Karpas-422 (cell line): ENCODE measurements around the gene NOP53. TPM values are rescaled to one million over a fixed set of nuclear protein-coding genes. Genes with fewer than 3 reads are reported as not detected.

Experiments
- DNase-seq: peaks from one replicate; pipeline ENCODE4 v3.0.0-alpha.2; 2015
- H2AFZ ChIP-seq: fragments of 200-600 bp; sonication (generic); 2 replicates; pipeline ENCODE4 v1.6.1; 2014; ENCODE audit warnings: antibody characterized with exemption, low read length, mixed read lengths
- H3K27ac ChIP-seq: fragments of 200-600 bp; sonication (generic); 2 replicates; pipeline ENCODE4 v1.5.1; 2014; ENCODE audit warnings: mild to moderate bottlenecking, low read length, moderate library complexity
- H3K27me3 ChIP-seq: fragments of 200-600 bp; sonication (generic); 2 replicates; pipeline ENCODE4 v1.6.1; 2014; ENCODE audit warnings: low read length, mixed read lengths
- H3K36me3 ChIP-seq: fragments of 200-600 bp; sonication (generic); 2 replicates; pipeline ENCODE4 v1.6.1; 2014; ENCODE audit warnings: low read length, mixed read lengths; ENCODE audit not compliant: insufficient read depth
- H3K4me1 ChIP-seq: fragments of 200-600 bp; sonication (generic); 2 replicates; pipeline ENCODE4 v1.6.1; 2014; ENCODE audit warnings: mild to moderate bottlenecking, low read length, mixed read lengths
- H3K4me2 ChIP-seq: fragments of 200-600 bp; sonication (generic); 2 replicates; pipeline ENCODE4 v1.6.1; 2014; ENCODE audit warnings: low read length, low read depth, mild to moderate bottlenecking; ENCODE audit not compliant: poor library complexity, severe bottlenecking
- H3K4me3 ChIP-seq: fragments of 200-600 bp; sonication (generic); 2 replicates; pipeline ENCODE4 v1.5.1; 2014; ENCODE audit warnings: mild to moderate bottlenecking, antibody characterized with exemption, low read length, mixed read lengths
- H3K79me2 ChIP-seq: fragments of 200-600 bp; sonication (generic); 2 replicates; pipeline ENCODE4 v1.6.1; 2014; ENCODE audit warnings: mild to moderate bottlenecking, low read length, mixed read lengths
- H3K9ac ChIP-seq: fragments of 200-600 bp; sonication (generic); 2 replicates; pipeline ENCODE4 v1.6.0; 2014; ENCODE audit warnings: low read length
- H3K9me2 ChIP-seq: fragments of 200-600 bp; sonication (generic), shearing (Covaris generic); replicated peaks from 2 replicates; pipeline ENCODE4 v1.6.0; 2014; ENCODE audit warnings: mild to moderate bottlenecking, low read length, moderate library complexity; ENCODE audit not compliant: insufficient read depth
- H3K9me3 ChIP-seq: fragments of 300-700, 200-600 bp; sonication (generic); 2 replicates; pipeline ENCODE4 v1.6.1; 2014; ENCODE audit warnings: low read length, mixed read lengths
- H4K20me1 ChIP-seq: fragments of 200-600 bp; sonication (generic); 2 replicates; pipeline ENCODE4 v1.6.1; 2014; ENCODE audit warnings: mild to moderate bottlenecking, antibody characterized with exemption, low read length, low read depth; ENCODE audit not compliant: insufficient read depth
- total RNA-seq: library from RNA; depleted of rRNA; stranded (reverse); fragments of >200 nt; shearing (Covaris generic); gene quantifications from 2 replicates; pipeline ENCODE4 v1.2.3, GENCODE V29; 2014; ENCODE audit warnings: low replicate concordance

NOP53 gene
- total RNA-seq, 1 experiment from 2014 or later: 145 TPM

DNA sequence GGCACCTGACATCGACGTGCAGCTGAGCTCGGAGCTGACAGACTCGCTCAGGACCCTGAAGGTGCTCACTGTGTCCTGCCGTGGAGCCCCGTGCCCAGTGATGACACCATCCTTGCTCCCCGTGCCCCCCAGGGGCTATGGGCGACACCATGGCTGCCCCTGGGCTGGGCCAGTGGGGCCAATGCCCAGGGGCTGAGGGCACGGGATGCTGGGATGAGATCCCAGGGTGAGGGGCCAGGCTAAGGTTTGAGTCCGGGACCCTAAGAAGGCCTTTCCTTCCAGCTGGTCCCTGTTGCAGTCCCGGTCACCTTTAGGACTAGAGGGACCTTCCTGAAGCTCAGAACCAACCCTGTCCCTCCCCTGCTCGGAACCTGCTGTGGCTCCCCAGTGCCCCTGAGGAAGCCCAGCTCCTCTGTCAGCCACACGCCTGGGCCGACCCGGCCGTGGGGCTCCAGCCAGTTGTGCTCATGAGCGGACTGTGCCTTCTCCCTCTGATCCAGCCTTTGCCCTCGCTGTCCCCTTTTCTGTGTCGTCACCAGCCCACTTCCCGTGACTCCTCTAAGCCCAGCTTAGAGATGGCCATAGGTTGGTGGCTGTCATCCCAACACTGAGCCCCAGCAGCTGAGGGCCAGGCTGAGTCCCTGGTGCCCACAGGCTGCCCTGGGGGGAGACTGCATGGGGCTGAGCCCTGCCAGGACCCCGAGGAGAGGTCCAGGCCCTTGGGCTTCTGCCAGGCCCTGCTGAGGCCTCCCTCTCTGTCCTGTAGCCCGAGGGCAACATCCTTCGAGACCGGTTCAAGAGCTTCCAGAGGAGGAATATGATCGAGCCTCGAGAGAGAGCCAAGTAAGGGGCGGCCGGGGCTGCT, 10.6 kb downstream of the NOP53 start:
- peaks cover 9% of the 10 kb centered on the region for H3K36me3 ChIP-seq
- H3K9ac ChIP-seq: no peak overlapping the region
- no peak overlapping the region for H2AFZ ChIP-seq
- H4K20me1 ChIP-seq: 0 out of 2 replicates have a peak, but pooled peaks cover 5% of the 10 kb centered on the region
- no peaks in the 10 kb centered on the region for H3K27me3 ChIP-seq
- H3K79me2 ChIP-seq: no peaks in the 10 kb centered on the region
- H3K9me3 ChIP-seq: no peaks in the 10 kb centered on the region
- H3K4me2 ChIP-seq: no peak overlapping the region
- no peak for DNase-seq
- H3K27ac ChIP-seq: no peak overlapping the region
- H3K9me2 ChIP-seq: no peaks in the 10 kb centered on the region
- no peak overlapping the region for H3K4me3 ChIP-seq
- no peaks in the 10 kb centered on the region for H3K4me1 ChIP-seq

DNA sequence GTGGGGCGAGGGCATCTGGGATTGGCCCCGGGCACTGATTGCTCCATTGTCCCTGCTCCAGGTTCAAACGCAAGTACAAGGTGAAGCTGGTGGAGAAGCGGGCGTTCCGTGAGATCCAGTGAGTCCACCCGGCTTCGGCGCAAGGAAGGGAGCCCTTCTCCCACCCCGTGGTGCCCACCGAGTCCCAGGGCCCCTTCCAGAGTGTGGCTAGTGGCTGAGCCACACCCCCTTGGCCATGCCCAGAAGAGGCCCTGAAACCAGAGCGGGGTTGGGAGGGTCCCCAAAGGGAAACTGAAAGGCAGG, 11.2 kb downstream of the NOP53 start:
- Histone ChIP-seq H3K27ac (no peak overlapping the region), H3K27me3 (no peaks in the 10 kb centered on the region), H3K4me1 (no peaks in the 10 kb centered on the region), H3K36me3 (peaks cover 9% of the 10 kb centered on the region), H3K9me2 (no peaks in the 10 kb centered on the region), H3K4me2 (no peak overlapping the region), H3K4me3 (no peak overlapping the region), H3K9me3 (no peaks in the 10 kb centered on the region), H3K9ac (no peak overlapping the region), H4K20me1 (0 out of 2 replicates have a peak, but pooled peaks cover 5% of the 10 kb centered on the region), H2AFZ (no peak overlapping the region), H3K79me2 (no peaks in the 10 kb centered on the region)
- no peak for DNase-seq

DNA sequence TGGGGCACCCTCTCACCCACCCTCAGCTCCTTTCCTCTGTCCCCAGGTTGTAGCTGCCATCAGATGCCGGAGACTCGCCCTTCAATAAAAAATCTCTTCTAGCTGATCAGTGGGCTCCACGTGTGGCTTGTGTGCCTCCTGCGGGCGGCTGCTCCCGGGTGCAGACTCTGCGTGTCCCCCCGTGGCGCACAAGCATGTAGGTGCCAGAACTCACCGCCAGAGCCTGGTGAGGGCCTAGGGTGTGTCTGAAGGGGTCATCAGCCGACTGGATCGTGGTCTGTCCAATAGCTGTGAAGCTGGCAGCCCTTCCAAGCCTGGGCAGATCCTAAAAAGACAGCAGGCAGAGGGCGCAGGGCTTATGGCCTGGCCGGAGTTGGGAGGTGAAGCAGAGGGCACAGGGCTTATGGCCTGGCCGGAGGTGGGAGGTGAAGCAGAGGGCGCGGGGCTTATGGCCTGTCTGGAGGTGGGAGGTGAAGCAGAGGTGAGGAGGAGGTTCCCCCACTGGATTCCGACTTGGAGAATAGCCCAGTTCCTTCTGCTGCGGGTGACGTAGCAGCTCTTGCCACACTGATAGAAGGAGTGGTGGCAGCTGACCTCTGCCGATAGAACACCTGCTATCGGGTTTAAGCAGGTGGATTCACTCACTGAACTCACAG, 11.7 kb downstream of the NOP53 start:
- H3K4me2 ChIP-seq: no peak overlapping the region
- H3K27me3 ChIP-seq: no peaks in the 10 kb centered on the region
- no peak overlapping the region for H3K9ac ChIP-seq
- H3K9me2 ChIP-seq: no peaks in the 10 kb centered on the region
- no peak for DNase-seq
- H3K79me2 ChIP-seq: no peaks in the 10 kb centered on the region
- H4K20me1 ChIP-seq: 0 out of 2 replicates have a peak, but pooled peaks cover 5% of the 10 kb centered on the region
- no peaks in the 10 kb centered on the region for H3K9me3 ChIP-seq
- peaks cover 9% of the 10 kb centered on the region for H3K36me3 ChIP-seq
- H3K4me3 ChIP-seq: no peak overlapping the region
- no peak overlapping the region for H2AFZ ChIP-seq
- no peak overlapping the region for H3K27ac ChIP-seq
- no peaks in the 10 kb centered on the region for H3K4me1 ChIP-seq

DNA sequence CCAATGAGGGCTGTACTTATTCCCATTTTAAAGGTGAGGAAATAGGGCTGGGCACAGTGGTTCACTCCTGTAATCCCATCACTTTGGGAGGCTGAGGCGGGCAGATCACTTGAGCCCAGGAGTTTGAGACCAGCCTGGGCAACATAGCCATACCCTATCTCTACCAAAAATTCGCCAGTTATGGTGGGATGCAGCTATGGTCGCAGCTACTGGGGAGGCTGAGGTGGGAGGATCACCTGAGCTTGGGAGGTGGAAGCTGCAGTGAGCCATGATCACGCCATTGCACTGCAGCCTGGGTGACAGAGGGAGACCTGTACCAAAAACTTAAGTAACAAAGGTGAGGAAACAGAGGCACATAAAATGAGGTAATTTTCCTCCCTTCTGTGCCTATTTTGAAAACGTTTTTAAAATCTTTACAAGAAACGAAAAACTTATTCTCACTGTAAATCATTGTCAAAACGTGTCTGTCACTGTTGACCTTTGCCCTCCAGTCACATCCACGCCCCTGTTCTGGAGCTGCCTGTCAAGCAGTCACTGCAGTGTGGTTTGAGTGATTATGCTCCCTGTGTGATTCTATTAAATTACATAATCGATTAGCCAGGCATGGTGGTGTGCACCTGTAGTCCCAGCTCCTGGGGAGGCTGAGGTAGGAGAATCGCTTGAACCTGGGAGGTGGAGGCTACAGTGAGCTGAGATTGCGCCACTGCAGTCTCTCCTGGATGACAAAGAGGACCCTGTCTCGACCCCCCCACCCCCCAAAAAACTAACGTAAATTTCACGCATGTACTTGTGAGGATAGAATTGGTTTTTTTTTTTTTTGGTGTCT, 12.5 kb downstream of the NOP53 start:
- H3K9ac ChIP-seq: no peak overlapping the region
- no peak overlapping the region for H3K27ac ChIP-seq
- no peak overlapping the region for H3K4me3 ChIP-seq
- H3K79me2 ChIP-seq: no peaks in the 10 kb centered on the region
- no peaks in the 10 kb centered on the region for H3K27me3 ChIP-seq
- 0 out of 2 replicates have a peak, but pooled peaks cover 5% of the 10 kb centered on the region for H4K20me1 ChIP-seq
- H3K4me1 ChIP-seq: no peaks in the 10 kb centered on the region
- no peak for DNase-seq
- no peak overlapping the region for H3K4me2 ChIP-seq
- no peaks in the 10 kb centered on the region for H3K9me3 ChIP-seq
- no peaks in the 10 kb centered on the region for H3K9me2 ChIP-seq
- H2AFZ ChIP-seq: no peak overlapping the region
- H3K36me3 ChIP-seq: peaks cover 7% of the 10 kb centered on the region

DNA sequence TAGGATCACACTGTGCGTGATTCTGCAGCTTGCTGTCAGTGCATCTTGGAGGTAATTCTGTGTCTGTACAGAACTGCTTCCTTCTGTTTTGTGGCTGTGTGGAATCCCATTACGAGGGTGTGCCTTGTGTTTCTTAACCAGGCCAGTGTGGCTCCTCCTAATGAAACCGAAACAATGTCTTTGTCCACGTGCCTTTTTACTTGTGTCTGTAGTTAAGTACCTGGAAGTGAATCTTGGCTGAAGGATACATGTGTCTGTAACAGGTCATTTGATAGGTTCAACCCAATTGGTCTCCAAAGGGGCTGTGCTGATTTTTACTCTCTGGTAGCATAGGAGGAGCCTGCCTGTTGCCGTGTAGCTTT, 13.1 kb downstream of the NOP53 start:
- Histone ChIP-seq H3K9me3 (no peaks in the 10 kb centered on the region), H3K4me1 (no peaks in the 10 kb centered on the region), H3K4me2 (no peak overlapping the region), H4K20me1 (0 out of 2 replicates have a peak, but pooled peaks cover 5% of the 10 kb centered on the region), H3K27ac (no peak overlapping the region), H3K9me2 (no peaks in the 10 kb centered on the region), H3K4me3 (no peak overlapping the region), H3K79me2 (no peaks in the 10 kb centered on the region), H2AFZ (no peak overlapping the region), H3K27me3 (no peaks in the 10 kb centered on the region), H3K36me3 (peaks cover 5% of the 10 kb centered on the region), H3K9ac (no peak overlapping the region)
- DNase-seq: no peak

DNA sequence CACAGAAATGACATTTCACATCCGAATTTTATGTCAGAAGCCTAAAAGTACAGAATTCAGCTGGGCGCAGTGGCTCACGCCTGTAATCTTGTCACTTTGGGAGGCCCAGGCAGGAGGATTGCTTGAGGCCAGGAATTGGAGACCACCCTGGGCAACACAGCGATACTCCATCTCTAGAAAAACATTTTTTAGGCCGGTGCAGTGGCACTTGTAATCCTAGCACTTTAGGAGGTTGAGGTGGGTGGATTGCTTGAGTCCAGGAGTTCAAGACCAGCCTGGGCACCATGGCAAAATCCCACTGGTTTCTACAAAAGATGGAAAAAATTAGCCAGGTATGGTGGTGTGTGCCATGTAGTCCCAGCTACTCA, 15.3 kb downstream of the NOP53 start:
- Histone ChIP-seq H3K9me2 (no peaks in the 10 kb centered on the region), H3K27ac (no peak overlapping the region), H3K9me3 (no peaks in the 10 kb centered on the region), H3K36me3 (peaks cover 5% of the 10 kb centered on the region; the same call in 1 of the 2 replicates), H3K4me2 (no peak overlapping the region), H3K4me3 (no peak overlapping the region), H3K79me2 (no peaks in the 10 kb centered on the region), H3K27me3 (no peaks in the 10 kb centered on the region), H2AFZ (no peak overlapping the region), H3K9ac (no peak overlapping the region), H3K4me1 (no peaks in the 10 kb centered on the region), H4K20me1 (0 out of 2 replicates have a peak, but pooled peaks cover 5% of the 10 kb centered on the region)
- no peak for DNase-seq

DNA sequence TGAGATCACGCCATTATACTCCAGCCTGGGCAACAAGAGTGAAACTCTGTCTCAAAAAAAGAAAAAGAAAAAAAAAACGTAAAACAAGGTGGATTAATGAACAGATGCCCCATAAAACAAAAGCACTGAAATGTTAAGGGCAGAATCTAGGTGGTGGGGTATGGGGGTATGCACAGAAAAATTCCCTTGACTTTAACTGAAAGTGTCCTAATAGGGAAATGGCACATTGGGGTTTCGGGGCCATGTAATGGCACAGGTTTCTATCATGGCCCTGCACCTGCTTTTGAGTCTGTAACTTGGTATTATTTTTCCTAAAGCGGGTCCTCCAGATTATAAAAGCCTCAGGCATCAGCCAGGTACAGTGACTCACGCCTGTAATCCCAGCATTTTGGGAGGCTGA, 16.2 kb downstream of the NOP53 start:
- no peaks in the 10 kb centered on the region for H3K9me2 ChIP-seq
- no peaks in the 10 kb centered on the region for H3K9me3 ChIP-seq
- peaks cover 5% of the 10 kb centered on the region; the same call in 1 of the 2 replicates for H3K36me3 ChIP-seq
- DNase-seq: no peak
- no peaks in the 10 kb centered on the region for H3K79me2 ChIP-seq
- H3K27me3 ChIP-seq: no peaks in the 10 kb centered on the region
- no peak overlapping the region for H3K4me2 ChIP-seq
- H3K4me3 ChIP-seq: no peak overlapping the region
- no peaks in the 10 kb centered on the region for H4K20me1 ChIP-seq
- H3K27ac ChIP-seq: no peak overlapping the region
- no peaks in the 10 kb centered on the region for H3K4me1 ChIP-seq
- no peak overlapping the region for H2AFZ ChIP-seq
- no peak overlapping the region for H3K9ac ChIP-seq

DNA sequence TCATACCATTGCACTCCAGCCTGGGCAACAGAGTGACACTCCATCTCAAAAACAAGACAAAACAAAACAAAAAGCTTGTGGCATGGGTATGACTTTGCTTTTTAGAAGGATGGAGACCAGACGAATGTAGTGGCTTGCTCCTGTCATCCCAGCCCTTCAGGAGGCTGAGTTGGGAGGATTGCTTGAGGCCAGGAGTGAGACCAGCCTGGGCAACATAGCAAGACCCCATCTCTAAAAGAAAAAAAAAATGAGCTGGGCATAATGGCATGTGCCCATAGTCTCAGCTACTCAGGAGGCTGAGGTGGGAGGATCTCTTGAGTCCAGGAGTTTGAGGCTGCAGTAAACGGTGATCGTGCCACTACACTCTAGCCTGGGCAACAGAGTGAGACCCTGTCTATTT, 16.8 kb downstream of the NOP53 start:
- peaks cover 5% of the 10 kb centered on the region; the same call in 1 of the 2 replicates for H3K36me3 ChIP-seq
- H4K20me1 ChIP-seq: no peaks in the 10 kb centered on the region
- no peak overlapping the region for H3K27ac ChIP-seq
- DNase-seq: no peak
- H3K27me3 ChIP-seq: no peaks in the 10 kb centered on the region
- no peak overlapping the region for H3K4me3 ChIP-seq
- H3K9me2 ChIP-seq: no peaks in the 10 kb centered on the region
- H3K9ac ChIP-seq: no peak overlapping the region
- no peak overlapping the region for H3K4me2 ChIP-seq
- H2AFZ ChIP-seq: no peak overlapping the region
- no peaks in the 10 kb centered on the region for H3K4me1 ChIP-seq
- H3K9me3 ChIP-seq: no peaks in the 10 kb centered on the region
- H3K79me2 ChIP-seq: no peaks in the 10 kb centered on the region
